PFSK-1 (cell line): Measurements from ENCODE around the gene GAGE1.

Experiments used
- FOXP2 ChIP-seq: optimal IDR thresholded peaks from 2 replicates; pipeline ENCODE3; 2011; ENCODE audit warnings: borderline replicate concordance, control low read depth, inconsistent platforms; ENCODE audit not compliant: insufficient read depth; ENCODE audit errors: extremely low read length, extremely low read depth
- POLR2AphosphoS5 ChIP-seq: IDR thresholded peaks from 2 replicates; pipeline ENCODE4 v1.6.1; 2012; ENCODE audit warnings: low read depth, mild to moderate bottlenecking, control low read depth, low read length, moderate library complexity
- REST ChIP-seq, 2 experiments: IDR thresholded peaks; 2 replicates each; pipeline versions ENCODE4 v1.6.1 to v1.8.0; 2011 to 2012; ENCODE audit warnings: low read depth in 2 of 2, low read length in 2 of 2, control low read depth in 1 of 2, inconsistent platforms in 1 of 2, mild to moderate bottlenecking in 1 of 2, moderate library complexity in 1 of 2; ENCODE audit not compliant: insufficient read depth in 1 of 2
- SIN3A ChIP-seq: IDR thresholded peaks from 2 replicates; pipeline ENCODE4 v1.6.1; 2012; ENCODE audit warnings: mild to moderate bottlenecking, low read length, moderate library complexity, borderline replicate concordance; ENCODE audit not compliant: insufficient read depth
- TAF1 ChIP-seq: IDR thresholded peaks from 2 replicates; pipeline ENCODE4 v1.6.1; 2012; ENCODE audit warnings: low read length, control low read depth, borderline replicate concordance; ENCODE audit not compliant: insufficient read depth

The GAGE1 gene

DNA sequence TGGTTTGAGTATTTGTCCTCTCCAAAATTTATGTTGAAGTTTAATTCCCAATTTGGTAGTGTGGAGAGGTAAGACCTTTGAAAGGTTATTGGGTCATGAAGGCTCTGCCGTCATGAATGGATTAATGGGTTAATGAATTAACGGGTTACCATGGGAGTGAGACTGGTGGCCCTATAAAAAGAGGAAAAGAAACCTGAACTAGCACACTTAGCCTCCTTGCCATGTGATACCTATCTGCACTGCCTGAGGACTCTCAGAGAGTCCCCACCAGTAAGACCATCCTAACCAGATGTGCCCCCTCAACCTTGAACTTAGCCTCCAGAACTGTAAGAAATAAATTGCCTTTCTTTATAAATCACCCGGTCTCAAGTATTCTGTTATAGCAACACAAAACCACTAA lies 57.7 kb downstream of the GAGE1 start:
- TF ChIP-seq TAF1 (no peak), SIN3A (no peak), REST (IDR thresholded peaks at IDR 0.05; ENCODE audit: insufficient read depth in 1 of 2, low read depth in 2 of 2, low read length in 2 of 2) (no peak), POLR2AphosphoS5 (no peak), FOXP2 (no peak)
